ENCODE measurements around the gene SPATA31D3. TPM values are rescaled to one million over a fixed set of nuclear protein-coding genes. Genes with fewer than 3 reads are reported as not detected.
"Not testable (repeated sequence)": the region's sequence is repeated elsewhere in the genome, so short reads cannot be mapped to it uniquely, and the experiment has no call there.

Gene SPATA31D3
- total RNA-seq: not detected

DNA sequence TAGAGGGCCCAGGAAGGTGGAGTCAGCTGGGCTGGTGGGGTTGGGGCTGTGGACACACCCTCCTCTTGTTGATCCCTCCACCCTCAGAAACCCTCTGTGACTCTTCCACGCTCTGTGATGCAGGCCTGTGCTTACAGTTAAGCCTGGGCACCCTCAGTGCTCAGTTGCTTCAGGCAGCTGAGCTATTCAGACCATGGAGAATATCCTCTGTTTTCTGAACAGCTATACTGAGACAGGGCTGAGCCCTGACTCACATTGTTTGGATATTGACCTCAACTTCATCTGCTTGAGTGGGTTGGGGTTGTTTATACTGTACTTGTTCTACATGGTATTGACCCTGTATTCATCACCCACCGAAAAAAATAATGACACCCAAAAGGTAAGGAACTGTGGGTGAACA is at the start of gene SPATA31D3:
Gene SPATA31D3 (plus strand): TSS at position 108 of the 400 bp plus-strand sequence. CDS start 86 bp downstream, at position 194.
- H3K27ac ChIP-seq; intact Hi-C loops (cut with DNase I); H3K27me3 ChIP-seq; H3K4me3 ChIP-seq; H3K9me3 ChIP-seq; H3K4me1 ChIP-seq; H3K36me3 ChIP-seq (replicated peaks in 1 of 2; ENCODE audit: insufficient read depth in 1 of 2, low read depth in 2 of 2); DNase-seq; ATAC-seq: not testable (repeated sequence)
- no CpG with 5 or more reads among the region's 2 CpGs for WGBS, 2 donors

DNA sequence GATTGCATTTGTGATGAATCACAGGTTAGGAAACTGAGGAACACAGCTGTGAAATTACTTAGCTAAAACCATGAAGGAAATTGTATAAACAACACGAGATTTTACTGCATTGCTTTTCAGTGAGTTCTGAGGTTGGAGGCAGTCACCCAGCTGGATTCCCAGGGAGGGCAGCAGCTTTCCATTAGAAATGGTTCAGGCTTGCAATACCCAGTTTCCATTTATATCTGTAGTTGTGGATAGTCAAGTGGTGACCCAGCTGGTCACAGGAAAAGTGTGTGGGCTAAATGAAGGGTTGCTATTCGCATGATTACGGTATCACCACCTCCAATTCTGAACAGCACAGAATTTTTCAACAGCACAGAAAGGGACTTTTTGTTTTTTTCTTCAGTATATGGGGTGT is 49.4 kb upstream of the SPATA31D3 start:
- Histone ChIP-seq H3K4me1 (no peaks in the 10 kb centered on the region), H3K27me3 (no peaks in the 10 kb centered on the region), H3K36me3 (replicated peaks in 1 of 2; ENCODE audit: insufficient read depth in 1 of 2, low read depth in 2 of 2) (no peaks in the 10 kb centered on the region), H3K27ac (no peak overlapping the region), H3K4me3 (no peak overlapping the region), H3K9me3 (no peaks in the 10 kb centered on the region)
- ATAC-seq: no peak
- no peak for TF ChIP-seq POLR2A (IDR thresholded peaks at IDR 0.05)
- TF ChIP-seq, protein P1, sequence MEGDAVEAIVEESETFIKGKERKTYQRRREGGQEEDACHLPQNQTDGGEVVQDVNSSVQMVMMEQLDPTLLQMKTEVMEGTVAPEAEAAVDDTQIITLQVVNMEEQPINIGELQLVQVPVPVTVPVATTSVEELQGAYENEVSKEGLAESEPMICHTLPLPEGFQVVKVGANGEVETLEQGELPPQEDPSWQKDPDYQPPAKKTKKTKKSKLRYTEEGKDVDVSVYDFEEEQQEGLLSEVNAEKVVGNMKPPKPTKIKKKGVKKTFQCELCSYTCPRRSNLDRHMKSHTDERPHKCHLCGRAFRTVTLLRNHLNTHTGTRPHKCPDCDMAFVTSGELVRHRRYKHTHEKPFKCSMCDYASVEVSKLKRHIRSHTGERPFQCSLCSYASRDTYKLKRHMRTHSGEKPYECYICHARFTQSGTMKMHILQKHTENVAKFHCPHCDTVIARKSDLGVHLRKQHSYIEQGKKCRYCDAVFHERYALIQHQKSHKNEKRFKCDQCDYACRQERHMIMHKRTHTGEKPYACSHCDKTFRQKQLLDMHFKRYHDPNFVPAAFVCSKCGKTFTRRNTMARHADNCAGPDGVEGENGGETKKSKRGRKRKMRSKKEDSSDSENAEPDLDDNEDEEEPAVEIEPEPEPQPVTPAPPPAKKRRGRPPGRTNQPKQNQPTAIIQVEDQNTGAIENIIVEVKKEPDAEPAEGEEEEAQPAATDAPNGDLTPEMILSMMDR (IDR thresholded peaks at IDR 0.05): no peak
- intact Hi-C loops (cut with DNase I): no loop called here
- DNase-seq: no peak
- WGBS, 2 donors: 77 to 85% methylated on average over 3 of the region's 3 CpGs

GRCh38 chr9:81894891-81895290 is 48.4 kb upstream of the SPATA31D3 start:
- TF ChIP-seq, protein P1 (IDR thresholded peaks at IDR 0.05): no peak
- no peak for TF ChIP-seq POLR2A (IDR thresholded peaks at IDR 0.05)
- WGBS, 2 donors: 55 to 58% methylated on average over 1 of the region's 1 CpG
- H3K9me3 ChIP-seq: no peaks in the 10 kb centered on the region
- no peak overlapping the region for H3K27ac ChIP-seq
- H3K27me3 ChIP-seq: no peaks in the 10 kb centered on the region
- no peaks in the 10 kb centered on the region for H3K4me1 ChIP-seq
- H3K36me3 ChIP-seq (replicated peaks in 1 of 2; ENCODE audit: insufficient read depth in 1 of 2, low read depth in 2 of 2): no peaks in the 10 kb centered on the region
- intact Hi-C loops (cut with DNase I): no loop called here
- no peak overlapping the region for H3K4me3 ChIP-seq
- DNase-seq (no peak), ATAC-seq (no peak)

GRCh38 chr9:81896070-81896469 is 47.2 kb upstream of the SPATA31D3 start:
- Histone ChIP-seq H3K27ac (no peak overlapping the region), H3K4me3 (no peak overlapping the region), H3K27me3 (no peaks in the 10 kb centered on the region), H3K9me3 (no peaks in the 10 kb centered on the region), H3K36me3 (replicated peaks in 1 of 2; ENCODE audit: insufficient read depth in 1 of 2, low read depth in 2 of 2) (no peaks in the 10 kb centered on the region), H3K4me1 (no peaks in the 10 kb centered on the region)
- intact Hi-C loops (cut with DNase I): no loop called here
- no peak for TF ChIP-seq POLR2A (IDR thresholded peaks at IDR 0.05)
- TF ChIP-seq, protein P1 (IDR thresholded peaks at IDR 0.05): no peak
- DNase-seq (no peak), ATAC-seq (no peak)

DNA sequence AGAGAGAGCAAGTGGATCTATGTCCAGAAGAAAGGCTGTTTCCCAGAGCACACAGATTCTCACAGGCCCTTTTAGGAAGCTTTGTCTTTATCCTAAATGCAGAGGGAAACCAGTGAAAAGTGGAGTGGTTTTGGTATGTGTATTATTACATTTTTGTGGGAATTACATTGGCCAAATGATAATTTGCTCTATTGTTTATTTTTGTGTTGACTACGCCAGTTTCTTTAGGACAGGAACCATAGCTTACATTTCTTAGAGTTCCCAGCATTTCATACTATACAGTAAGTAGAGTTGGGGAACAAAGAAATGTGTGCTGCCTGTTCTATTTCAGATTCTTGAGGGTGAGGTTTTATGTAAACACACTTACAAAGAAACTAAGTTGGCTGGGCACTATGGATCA is 44.4 kb upstream of the SPATA31D3 start:
- H3K9me3 ChIP-seq: no peaks in the 10 kb centered on the region
- no peak for TF ChIP-seq POLR2A (IDR thresholded peaks at IDR 0.05)
- TF ChIP-seq, protein P1 (IDR thresholded peaks at IDR 0.05): no peak
- no peaks in the 10 kb centered on the region for H3K4me1 ChIP-seq
- no peaks in the 10 kb centered on the region for H3K36me3 ChIP-seq (replicated peaks in 1 of 2; ENCODE audit: insufficient read depth in 1 of 2, low read depth in 2 of 2)
- DNase-seq: no peak
- H3K27ac ChIP-seq: no peak overlapping the region
- H3K27me3 ChIP-seq: no peaks in the 10 kb centered on the region
- H3K4me3 ChIP-seq: no peak overlapping the region
- no peak for ATAC-seq
- WGBS, 2 donors: 85 to 86% methylated on average over 1 of the region's 1 CpG
- intact Hi-C loops (cut with DNase I): no loop called here

Data from body of pancreas (tissue), 4 donors.